ENCODE measurements around the gene PITPNB. TPM values are rescaled to one million over a fixed set of nuclear protein-coding genes. Genes with fewer than 3 reads are reported as not detected.

Gene PITPNB
- total RNA-seq, 1 donor from 2014 or later, result 51.3 TPM

DNA sequence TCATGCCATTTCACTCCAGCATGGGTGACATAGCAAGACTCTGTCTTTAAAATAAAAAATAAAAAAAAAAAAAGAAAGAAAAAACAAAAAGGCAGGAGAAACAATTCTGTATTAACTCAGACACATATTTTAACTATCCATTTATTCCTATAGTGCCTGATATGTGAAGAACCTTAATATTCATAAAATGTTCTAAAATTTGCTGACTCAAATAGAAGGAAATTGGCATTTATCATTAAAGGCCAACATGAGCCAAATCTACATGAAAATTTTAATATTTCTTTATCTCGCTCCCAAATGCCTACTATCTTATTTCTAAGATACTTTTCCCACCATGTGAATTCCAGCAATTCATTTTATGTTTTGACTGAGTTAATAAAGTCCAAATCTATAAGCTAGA, 18.9 kb downstream of the PITPNB start:
- H3K4me1 ChIP-seq, result peaks cover 8% of the 10 kb centered on the region
- peaks cover 0 to 35% of the 10 kb centered on the region in 2 donors for H3K36me3 ChIP-seq
- no peak overlapping the region for H3K4me3 ChIP-seq
- no peak overlapping the region for H3K27ac ChIP-seq
- no peak for DNase-seq (ENCODE audit: extremely low spot score in 2 of 2)
- H3K9me3 ChIP-seq, result no peaks in the 10 kb centered on the region
- H3K27me3 ChIP-seq, result no peaks in the 10 kb centered on the region
- no peak for TF ChIP-seq POLR2AphosphoS5 (IDR thresholded peaks at IDR 0.05; ENCODE audit: insufficient read depth in 1 of 2, low read depth in 1 of 2)
- TF ChIP-seq, protein P1, sequence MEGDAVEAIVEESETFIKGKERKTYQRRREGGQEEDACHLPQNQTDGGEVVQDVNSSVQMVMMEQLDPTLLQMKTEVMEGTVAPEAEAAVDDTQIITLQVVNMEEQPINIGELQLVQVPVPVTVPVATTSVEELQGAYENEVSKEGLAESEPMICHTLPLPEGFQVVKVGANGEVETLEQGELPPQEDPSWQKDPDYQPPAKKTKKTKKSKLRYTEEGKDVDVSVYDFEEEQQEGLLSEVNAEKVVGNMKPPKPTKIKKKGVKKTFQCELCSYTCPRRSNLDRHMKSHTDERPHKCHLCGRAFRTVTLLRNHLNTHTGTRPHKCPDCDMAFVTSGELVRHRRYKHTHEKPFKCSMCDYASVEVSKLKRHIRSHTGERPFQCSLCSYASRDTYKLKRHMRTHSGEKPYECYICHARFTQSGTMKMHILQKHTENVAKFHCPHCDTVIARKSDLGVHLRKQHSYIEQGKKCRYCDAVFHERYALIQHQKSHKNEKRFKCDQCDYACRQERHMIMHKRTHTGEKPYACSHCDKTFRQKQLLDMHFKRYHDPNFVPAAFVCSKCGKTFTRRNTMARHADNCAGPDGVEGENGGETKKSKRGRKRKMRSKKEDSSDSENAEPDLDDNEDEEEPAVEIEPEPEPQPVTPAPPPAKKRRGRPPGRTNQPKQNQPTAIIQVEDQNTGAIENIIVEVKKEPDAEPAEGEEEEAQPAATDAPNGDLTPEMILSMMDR (IDR thresholded peaks at IDR 0.05), result no peak
- TF ChIP-seq POLR2A (IDR thresholded peaks at IDR 0.05), result no peak
- intact Hi-C loops (cut with DNase I), result no loop called here

DNA sequence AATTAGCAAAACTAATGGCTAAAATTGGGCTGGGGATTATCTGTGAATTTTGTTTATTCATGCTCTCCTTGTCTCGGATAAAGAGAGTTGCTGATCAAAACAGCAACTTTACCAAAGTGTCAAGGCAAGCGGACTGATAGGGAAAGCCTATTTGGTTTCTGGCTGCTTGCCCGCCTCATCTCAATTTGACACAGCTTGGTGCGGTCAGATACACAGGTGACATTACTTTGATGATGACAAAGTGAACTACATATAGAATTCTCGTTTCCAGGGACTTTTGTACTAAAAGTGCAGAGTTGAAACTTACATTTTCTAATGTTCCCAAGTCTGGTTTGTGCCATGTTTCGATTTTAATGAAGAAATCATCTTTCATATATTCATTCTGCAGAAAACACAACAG, 22.8 kb downstream of the PITPNB start:
- intact Hi-C loops (cut with DNase I), result no loop called here
- peaks cover 0 to 34% of the 10 kb centered on the region in 2 donors for H3K36me3 ChIP-seq
- no peaks in the 10 kb centered on the region for H3K9me3 ChIP-seq
- H3K27me3 ChIP-seq, result no peaks in the 10 kb centered on the region
- no peaks in the 10 kb centered on the region for H3K4me1 ChIP-seq
- no peak for DNase-seq (ENCODE audit: extremely low spot score in 2 of 2)
- H3K4me3 ChIP-seq, result no peak overlapping the region
- no peak overlapping the region for H3K27ac ChIP-seq
- TF ChIP-seq POLR2A (IDR thresholded peaks at IDR 0.05) (no peak), POLR2AphosphoS5 (IDR thresholded peaks at IDR 0.05; ENCODE audit: insufficient read depth in 1 of 2, low read depth in 1 of 2) (no peak)
- TF ChIP-seq, protein P1 (IDR thresholded peaks at IDR 0.05), result no peak

DNA sequence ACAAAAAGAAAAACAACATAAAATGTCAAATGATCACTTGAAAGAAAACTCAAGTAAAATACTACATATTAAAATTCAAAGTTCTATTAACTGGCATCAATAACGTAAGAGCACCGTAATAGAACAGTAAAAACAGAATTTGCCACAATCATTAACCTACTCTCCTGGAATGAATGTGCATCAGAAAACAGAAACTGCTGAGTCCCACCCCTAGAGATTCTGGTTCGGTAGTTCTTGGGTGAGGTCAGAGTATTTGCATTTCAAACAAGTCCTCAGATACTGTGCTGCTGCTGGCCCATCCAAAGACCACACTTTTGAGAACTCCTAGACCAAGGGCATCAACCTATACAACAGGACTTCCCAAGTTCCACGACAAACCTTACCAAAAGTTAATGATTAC, 23.5 kb downstream of the PITPNB start:
- TF ChIP-seq POLR2AphosphoS5 (IDR thresholded peaks at IDR 0.05; ENCODE audit: insufficient read depth in 1 of 2, low read depth in 1 of 2) (no peak), POLR2A (IDR thresholded peaks at IDR 0.05) (no peak)
- TF ChIP-seq, protein P1 (IDR thresholded peaks at IDR 0.05), result no peak
- H3K27me3 ChIP-seq, result no peaks in the 10 kb centered on the region
- peaks cover 0 to 40% of the 10 kb centered on the region in 2 donors for H3K36me3 ChIP-seq
- H3K4me3 ChIP-seq, result no peak overlapping the region
- intact Hi-C loops (cut with DNase I), result no loop called here
- no peak for DNase-seq (ENCODE audit: extremely low spot score in 2 of 2)
- H3K9me3 ChIP-seq, result no peaks in the 10 kb centered on the region
- no peak overlapping the region for H3K27ac ChIP-seq
- H3K4me1 ChIP-seq, result no peaks in the 10 kb centered on the region

DNA sequence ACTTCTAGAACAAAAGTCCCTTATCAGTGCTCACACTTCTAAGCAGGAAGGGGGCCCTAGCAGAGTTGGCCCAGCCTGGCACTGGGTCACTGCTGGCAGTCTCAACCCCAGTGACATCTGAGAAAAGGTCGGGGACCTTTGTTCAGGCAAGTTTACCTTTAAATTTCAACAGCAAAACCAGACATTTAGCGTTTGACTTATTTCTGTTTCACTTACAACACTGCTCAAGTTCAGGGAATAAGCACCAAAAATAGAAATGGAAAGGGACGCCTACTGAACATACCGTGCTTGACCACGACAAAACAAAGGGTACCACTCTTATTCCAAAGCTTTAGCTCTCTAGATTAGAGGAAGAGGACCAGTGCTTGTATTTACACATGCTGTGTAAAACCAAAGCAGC, 26.2 kb downstream of the PITPNB start:
- DNase-seq (ENCODE audit: extremely low spot score in 2 of 2), result no peak
- intact Hi-C loops (cut with DNase I), result no loop called here
- H3K36me3 ChIP-seq, result peaks cover 0 to 53% of the 10 kb centered on the region in 2 donors
- H3K9me3 ChIP-seq, result no peaks in the 10 kb centered on the region
- TF ChIP-seq, protein P1 (IDR thresholded peaks at IDR 0.05), result no peak
- no peak for TF ChIP-seq POLR2AphosphoS5 (IDR thresholded peaks at IDR 0.05; ENCODE audit: insufficient read depth in 1 of 2, low read depth in 1 of 2)
- TF ChIP-seq POLR2A (IDR thresholded peaks at IDR 0.05), result no peak
- H3K4me3 ChIP-seq, result no peak overlapping the region
- H3K27ac ChIP-seq, result no peak overlapping the region
- H3K27me3 ChIP-seq, result no peaks in the 10 kb centered on the region
- H3K4me1 ChIP-seq, result no peaks in the 10 kb centered on the region

DNA sequence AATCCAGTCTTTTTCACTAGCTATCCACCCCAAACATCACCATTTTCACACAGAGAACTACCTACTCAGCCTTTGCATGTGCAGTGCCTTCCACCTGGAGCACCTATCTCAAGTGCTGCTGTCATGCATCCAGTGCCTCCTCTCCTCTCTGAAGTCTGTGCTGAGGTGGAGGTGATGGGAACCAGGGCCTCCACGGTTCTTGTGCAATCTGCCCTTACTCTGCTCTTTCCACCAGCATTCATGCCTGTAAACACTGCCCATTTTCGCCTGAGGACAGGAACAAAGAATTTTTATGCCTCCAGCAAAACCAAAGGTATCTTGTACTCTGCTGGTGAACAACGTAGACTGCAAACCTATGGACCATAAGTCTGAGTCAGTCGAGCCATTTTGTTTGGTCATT, 27.0 kb downstream of the PITPNB start:
- Histone ChIP-seq H3K9me3 (no peaks in the 10 kb centered on the region), H3K36me3 (peaks cover 0 to 51% of the 10 kb centered on the region in 2 donors), H3K27ac (no peak overlapping the region), H3K27me3 (no peaks in the 10 kb centered on the region), H3K4me3 (no peak overlapping the region), H3K4me1 (peaks cover 2% of the 10 kb centered on the region)
- TF ChIP-seq POLR2A (IDR thresholded peaks at IDR 0.05) (no peak), POLR2AphosphoS5 (IDR thresholded peaks at IDR 0.05; ENCODE audit: insufficient read depth in 1 of 2, low read depth in 1 of 2) (no peak)
- TF ChIP-seq, protein P1 (IDR thresholded peaks at IDR 0.05), result no peak
- intact Hi-C loops (cut with DNase I), result no loop called here
- no peak for DNase-seq (ENCODE audit: extremely low spot score in 2 of 2)
